GM12865 (cell line): Measurements from ENCODE around the gene MBTPS1.
"Not testable (repeated sequence)": the region's sequence is repeated elsewhere in the genome, so short reads cannot be mapped to it uniquely, and the experiment has no call there.

Experiments used
- DNase-seq: peaks from one replicate; pipeline ENCODE4 v3.0.0; 2010; ENCODE audit warnings: low read depth
- H3K4me3 ChIP-seq: 2 replicates; pipeline ENCODE4 v1.5.1; 2011; ENCODE audit warnings: mild to moderate bottlenecking, low read depth, low read length, control low read depth
- TF ChIP-seq, protein P1 (sequence below): IDR thresholded peaks from 2 replicates; pipeline ENCODE4 v1.5.1; 2011; ENCODE audit warnings: low read length, control low read depth, low read depth, inconsistent platforms; ENCODE audit not compliant: insufficient read depth; ENCODE audit errors: missing control alignments

Gene MBTPS1

DNA sequence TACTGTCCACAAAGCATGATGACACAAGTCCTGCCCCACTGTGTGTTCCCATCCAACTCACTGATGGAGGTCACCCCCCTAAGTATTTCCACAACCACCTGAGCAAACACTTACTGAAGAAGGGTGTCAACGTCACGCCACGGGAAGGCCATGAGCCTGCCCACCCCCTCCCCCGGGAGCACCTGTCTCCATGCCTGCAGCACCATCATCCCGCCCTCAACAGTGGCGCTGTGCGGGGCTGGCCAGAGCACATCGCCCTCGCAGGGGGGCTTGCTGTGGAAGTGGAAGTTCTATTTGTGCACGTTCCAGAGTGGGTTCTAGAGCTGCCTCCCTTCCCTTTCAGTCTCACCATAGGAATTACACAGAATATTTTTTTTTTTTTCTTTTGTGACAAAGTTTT is 4.3 kb upstream of the MBTPS1 start:
- TF ChIP-seq, protein P1, sequence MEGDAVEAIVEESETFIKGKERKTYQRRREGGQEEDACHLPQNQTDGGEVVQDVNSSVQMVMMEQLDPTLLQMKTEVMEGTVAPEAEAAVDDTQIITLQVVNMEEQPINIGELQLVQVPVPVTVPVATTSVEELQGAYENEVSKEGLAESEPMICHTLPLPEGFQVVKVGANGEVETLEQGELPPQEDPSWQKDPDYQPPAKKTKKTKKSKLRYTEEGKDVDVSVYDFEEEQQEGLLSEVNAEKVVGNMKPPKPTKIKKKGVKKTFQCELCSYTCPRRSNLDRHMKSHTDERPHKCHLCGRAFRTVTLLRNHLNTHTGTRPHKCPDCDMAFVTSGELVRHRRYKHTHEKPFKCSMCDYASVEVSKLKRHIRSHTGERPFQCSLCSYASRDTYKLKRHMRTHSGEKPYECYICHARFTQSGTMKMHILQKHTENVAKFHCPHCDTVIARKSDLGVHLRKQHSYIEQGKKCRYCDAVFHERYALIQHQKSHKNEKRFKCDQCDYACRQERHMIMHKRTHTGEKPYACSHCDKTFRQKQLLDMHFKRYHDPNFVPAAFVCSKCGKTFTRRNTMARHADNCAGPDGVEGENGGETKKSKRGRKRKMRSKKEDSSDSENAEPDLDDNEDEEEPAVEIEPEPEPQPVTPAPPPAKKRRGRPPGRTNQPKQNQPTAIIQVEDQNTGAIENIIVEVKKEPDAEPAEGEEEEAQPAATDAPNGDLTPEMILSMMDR = no peak
- DNase-seq = no peak
- H3K4me3 ChIP-seq = no peak overlapping the region

DNA sequence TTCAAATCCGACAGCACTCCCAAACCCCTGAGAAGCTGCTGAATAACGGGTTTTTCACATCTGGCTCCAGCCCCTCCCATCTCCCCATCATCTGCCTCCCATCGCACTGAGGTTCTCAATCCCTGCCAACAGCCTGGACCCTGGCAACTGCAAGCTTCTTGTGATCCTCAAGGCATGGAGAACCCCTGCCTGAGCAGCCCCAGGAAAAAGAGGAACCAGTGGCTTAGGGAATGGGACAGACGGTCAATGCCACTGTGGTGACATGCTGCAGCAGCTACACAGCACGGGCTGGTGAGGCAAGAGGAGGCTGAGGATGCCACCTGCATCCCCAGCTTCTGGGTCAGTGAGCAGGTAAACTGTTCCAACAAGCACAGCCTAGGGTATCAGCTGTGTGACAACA is 3.3 kb upstream of the MBTPS1 start:
- TF ChIP-seq, protein P1 = no peak
- H3K4me3 ChIP-seq = no peak overlapping the region
- DNase-seq = no peak

DNA sequence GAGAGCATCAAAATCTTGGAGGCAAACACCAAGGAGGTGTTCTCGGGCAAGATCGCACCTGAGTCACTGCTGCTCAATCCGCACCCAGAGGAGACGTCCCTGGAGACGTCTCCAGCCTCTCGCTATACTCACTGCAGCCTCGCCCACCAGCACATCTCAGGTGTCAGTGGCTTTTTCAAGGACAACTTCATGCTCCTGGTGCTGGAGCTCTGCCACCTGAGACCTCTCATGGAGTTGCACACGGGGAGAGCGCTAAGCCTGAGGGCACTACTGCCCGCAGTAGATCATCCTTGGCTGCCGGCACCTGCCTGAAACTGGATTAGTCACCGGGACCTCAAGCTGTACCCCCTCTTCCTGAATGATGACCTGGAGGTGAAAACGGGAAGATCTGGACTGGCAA is 2.6 kb upstream of the MBTPS1 start:
- H3K4me3 ChIP-seq = no peak overlapping the region
- TF ChIP-seq, protein P1 = no peak
- DNase-seq = no peak

DNA sequence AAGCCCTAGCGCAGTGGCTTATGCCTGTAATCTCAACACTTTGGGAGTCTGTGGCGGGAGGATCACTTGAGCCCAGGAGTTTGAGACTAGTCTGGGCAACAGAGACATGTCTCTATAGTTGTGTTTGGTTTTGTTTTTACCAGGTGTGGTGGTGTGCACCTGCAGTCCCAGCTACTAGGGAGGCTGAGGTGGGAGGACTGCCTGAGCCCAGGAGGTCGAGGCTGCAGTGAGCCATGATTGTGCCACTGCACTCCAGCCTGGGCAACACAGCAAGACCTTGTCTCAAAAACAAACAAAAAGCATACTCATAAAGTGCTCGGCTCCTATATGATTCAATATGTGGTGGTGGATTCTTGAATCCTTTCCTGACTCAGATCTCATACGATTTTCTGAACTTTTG is 1.6 kb upstream of the MBTPS1 start:
- DNase-seq, H3K4me3 ChIP-seq: not testable (repeated sequence)

DNA sequence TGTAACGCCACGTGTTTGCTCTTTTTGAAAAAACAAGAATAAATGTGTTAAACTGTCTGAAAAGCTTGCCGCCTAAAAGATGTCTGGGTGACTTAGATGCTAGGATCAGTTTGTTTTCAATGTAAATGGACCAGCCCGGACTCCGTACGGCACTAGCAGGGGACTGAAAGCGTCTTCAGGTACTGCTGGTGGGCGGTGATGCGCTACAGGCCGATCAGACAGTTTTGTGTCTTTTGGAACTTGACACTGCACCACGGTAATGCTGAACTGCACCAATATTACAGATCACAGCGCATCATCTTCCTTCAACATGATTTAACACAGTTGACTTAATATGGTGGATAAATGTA is 727 bp upstream of the MBTPS1 start:
- peak; percentile 70 for DNase-seq
- TF ChIP-seq, protein P1 = no peak
- H3K4me3 ChIP-seq = peak overlapping the region; percentile 89

DNA sequence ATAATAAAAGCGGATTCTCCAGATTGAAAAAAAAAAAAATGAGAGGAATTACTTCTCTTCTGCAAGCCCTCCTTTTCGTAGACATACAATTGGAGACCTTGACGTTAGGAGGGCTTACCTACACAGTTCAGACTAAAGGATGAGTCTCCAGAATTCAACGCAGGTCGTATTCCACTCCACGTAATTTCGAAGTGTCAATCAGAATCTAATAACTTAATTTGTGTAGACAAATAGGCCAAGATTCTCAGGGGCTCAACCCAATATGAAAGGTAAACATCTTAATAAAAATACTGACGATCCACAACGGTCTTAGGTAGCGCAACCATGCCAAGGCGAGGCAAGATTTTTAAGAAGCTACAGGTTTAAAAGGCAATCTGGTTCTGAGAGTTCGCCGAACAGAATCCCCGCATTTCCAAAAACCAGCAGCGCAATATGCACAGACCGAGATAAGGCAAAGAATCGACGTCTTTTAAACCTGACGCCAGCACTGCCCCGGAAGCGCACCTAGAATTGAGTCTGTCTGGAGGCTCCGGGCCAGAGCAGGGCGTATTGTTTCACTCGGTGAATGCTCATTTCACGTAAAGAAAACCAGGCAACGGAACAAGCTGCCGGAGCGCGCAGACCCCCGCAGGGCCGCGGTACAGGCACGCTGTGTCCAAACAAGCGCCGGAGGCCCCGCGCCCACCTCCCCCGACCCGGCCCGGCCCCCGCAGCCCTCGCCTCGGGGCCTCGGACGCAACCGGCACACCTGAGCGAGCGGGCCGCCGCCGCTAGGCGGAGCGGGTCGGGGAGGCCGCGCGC is 623 bp downstream of the MBTPS1 start:
- DNase-seq = peak; percentile 74
- TF ChIP-seq, protein P1 = peak; percentile 45
- H3K4me3 ChIP-seq = peak overlapping the region; percentile 89

DNA sequence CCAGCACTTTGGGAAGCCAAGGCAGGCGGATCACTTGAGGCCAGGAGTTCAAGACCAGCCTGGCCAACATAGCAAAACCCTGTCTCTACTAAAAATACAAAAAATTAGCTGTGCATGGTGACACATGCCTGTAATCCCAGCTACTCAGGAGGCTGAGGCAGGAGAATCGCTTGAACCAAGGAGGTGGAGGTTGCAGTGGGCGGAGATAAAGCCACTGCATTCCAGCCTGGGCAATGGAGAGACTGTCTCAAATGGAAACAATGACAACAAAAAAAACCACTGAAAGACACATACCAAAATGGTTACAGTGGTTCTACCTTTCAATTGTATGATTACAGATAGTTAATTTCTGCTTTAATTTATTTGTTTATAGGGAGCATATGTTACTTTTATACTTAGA is 4.8 kb downstream of the MBTPS1 start:
- DNase-seq = not testable (repeated sequence)

DNA sequence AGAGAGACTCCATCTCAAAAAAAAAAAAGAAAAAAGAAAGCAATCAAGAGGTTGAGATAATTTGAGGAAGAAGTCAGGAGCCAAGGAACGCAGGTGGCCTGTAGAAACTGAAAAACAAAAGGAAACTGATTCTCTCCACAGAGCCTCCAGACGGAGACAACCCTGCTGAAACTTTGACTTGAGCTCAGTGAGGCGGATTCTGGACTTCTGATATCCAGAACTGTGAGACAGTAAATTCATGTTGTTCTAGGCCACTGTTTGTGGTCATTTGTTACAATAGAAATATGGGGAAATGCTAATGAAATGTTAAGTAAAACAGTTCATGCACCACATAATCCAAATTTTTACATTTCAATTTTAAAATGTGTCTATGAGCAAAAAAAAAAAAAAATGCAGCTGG is 5.2 kb downstream of the MBTPS1 start:
- TF ChIP-seq, protein P1 = no peak

More for the DNA sequence above, 4.8 kb downstream of the MBTPS1 start:
- not testable (repeated sequence) for H3K4me3 ChIP-seq

More for the DNA sequence above, 5.2 kb downstream of the MBTPS1 start:
- no peak overlapping the region for H3K4me3 ChIP-seq
- DNase-seq = peak; percentile 62
